HEK293 (cell line): ENCODE results near the gene SPRED3.

ENCODE experiments used
- CTCF ChIA-PET: fragments of 350-600 bp; formaldehyde crosslinking; extraction: SDS; loops from one replicate; lab custom pipeline; 2021; ENCODE audit warnings: antibody characterized with exemption; lab: Yijun Ruan, JAX
- POLR2A ChIA-PET: fragments of 300-600 bp; formaldehyde crosslinking; extraction: SDS; loops from one replicate; lab custom pipeline; 2020; ENCODE audit warnings: antibody characterized with exemption, inconsistent platforms; lab: Yijun Ruan, JAX
- H3K27ac ChIP-seq: fragments of 200-500 bp; sonication (Bioruptor generic); 2 replicates; pipeline ENCODE4 v1.5.1; 2014; ENCODE audit warnings: low read depth, low read length, control low read depth, inconsistent platforms; ENCODE audit errors: extremely low read depth
- H3K36me3 ChIP-seq, 2 experiments: fragments of 200-500 bp in 1 of 2; sonication (Bioruptor generic) in 1 of 2; 1 replicate in 1 of 2; 2 replicates in 1 of 2; pipeline ENCODE4 v1.5.1; 2014 to 2017; ENCODE audit warnings: inconsistent platforms in 2 of 2, low read length in 2 of 2; ENCODE audit not compliant: control insufficient read depth in 2 of 2, insufficient read depth in 1 of 2
- H3K4me1 ChIP-seq: fragments of 200-500 bp; sonication (Bioruptor generic); 2 replicates; pipeline ENCODE4 v1.5.1; 2014; ENCODE audit warnings: mild to moderate bottlenecking, low read length, inconsistent platforms; ENCODE audit not compliant: control insufficient read depth, insufficient read depth
- H3K4me3 ChIP-seq: 2 replicates; pipeline ENCODE4 v1.5.1; 2011; ENCODE audit warnings: low read depth, mild to moderate bottlenecking, control low read depth, low read length, moderate library complexity
- H3K9me3 ChIP-seq: fragments of 200-500 bp; sonication (Bioruptor generic); 2 replicates; pipeline ENCODE4 v1.5.1; 2014; ENCODE audit warnings: low read depth, low read length, inconsistent platforms; ENCODE audit not compliant: control insufficient read depth, insufficient read depth
- HOXA7 ChIP-seq: sonication (generic); formaldehyde crosslinking; IDR thresholded peaks from 2 replicates; pipeline ENCODE4 v1.8.1; 2022; ENCODE audit warnings: missing genetic modification reagents, borderline replicate concordance
- MZF1 ChIP-seq: fragments of 450-650 bp; formaldehyde crosslinking; IDR thresholded peaks from 2 replicates; pipeline ENCODE4 v1.5.1; 2017; ENCODE audit warnings: missing biosample characterization, missing genetic modification characterization, borderline replicate concordance
- SALL2 ChIP-seq: fragments of 450-650 bp; formaldehyde crosslinking; IDR thresholded peaks from 2 replicates; pipeline ENCODE4 v1.5.0; 2017; ENCODE audit warnings: missing biosample characterization, mild to moderate bottlenecking, missing genetic modification characterization, borderline replicate concordance
- TSHZ1 ChIP-seq: fragments of 450-650 bp; formaldehyde crosslinking; IDR thresholded peaks from 2 replicates; pipeline ENCODE4 v1.5.1; 2016; ENCODE audit warnings: missing biosample characterization, missing genetic modification characterization, borderline replicate concordance
- WT1 ChIP-seq: fragments of 450-650 bp; formaldehyde crosslinking; IDR thresholded peaks from 2 replicates; pipeline ENCODE4 v1.5.1; 2016; ENCODE audit warnings: missing biosample characterization, missing genetic modification characterization
- ZBTB17 ChIP-seq: fragments of 450-650 bp; formaldehyde crosslinking; IDR thresholded peaks from 2 replicates; pipeline ENCODE4 v1.5.1; 2016; ENCODE audit warnings: missing biosample characterization, missing genetic modification characterization
- ZBTB20 ChIP-seq: fragments of 450-650 bp; formaldehyde crosslinking; IDR thresholded peaks from 2 replicates; pipeline ENCODE4 v1.5.1; 2016; ENCODE audit warnings: missing biosample characterization, missing genetic modification characterization
- ZNF10 ChIP-seq: fragments of 450-650 bp; formaldehyde crosslinking; IDR thresholded peaks from 2 replicates; pipeline ENCODE4 v1.5.1; 2017; ENCODE audit warnings: missing biosample characterization, missing genetic modification characterization
- ZNF174 ChIP-seq: fragments of 450-650 bp; formaldehyde crosslinking; IDR thresholded peaks from 2 replicates; pipeline ENCODE4 v1.5.0; 2017; ENCODE audit warnings: missing biosample characterization, mild to moderate bottlenecking, missing genetic modification characterization
- ZNF26 ChIP-seq: fragments of 450-650 bp; formaldehyde crosslinking; IDR thresholded peaks from 2 replicates; pipeline ENCODE4 v1.5.1; 2016; ENCODE audit warnings: missing biosample characterization, missing genetic modification characterization
- ZNF266 ChIP-seq: fragments of 450-650 bp; formaldehyde crosslinking; IDR thresholded peaks from 2 replicates; pipeline ENCODE4 v1.5.1; 2016; ENCODE audit warnings: missing biosample characterization, missing genetic modification characterization, low read depth
- ZNF324 ChIP-seq: fragments of 450-650 bp; formaldehyde crosslinking; IDR thresholded peaks from 2 replicates; pipeline ENCODE4 v1.5.1; 2016; ENCODE audit warnings: missing biosample characterization, missing genetic modification characterization
- ZNF398 ChIP-seq: fragments of 450-650 bp; formaldehyde crosslinking; IDR thresholded peaks from 2 replicates; pipeline ENCODE4 v1.5.1; 2017; ENCODE audit warnings: missing biosample characterization, missing genetic modification characterization
- ZNF48 ChIP-seq: fragments of 450-650 bp; formaldehyde crosslinking; IDR thresholded peaks from 2 replicates; pipeline ENCODE4 v1.5.1; 2016; ENCODE audit warnings: missing biosample characterization, missing genetic modification characterization
- ZNF654 ChIP-seq: fragments of 450-650 bp; formaldehyde crosslinking; IDR thresholded peaks from 2 replicates; pipeline ENCODE4 v1.5.1; 2016; ENCODE audit warnings: low read depth, missing biosample characterization, missing genetic modification characterization
- ZNF658 ChIP-seq: fragments of 450-650 bp; formaldehyde crosslinking; IDR thresholded peaks from 2 replicates; pipeline ENCODE4; 2016; ENCODE audit warnings: missing biosample characterization, missing genetic modification characterization
- ZNF747 ChIP-seq: fragments of 450-650 bp; formaldehyde crosslinking; IDR thresholded peaks from 2 replicates; pipeline ENCODE4 v1.5.1; 2016; ENCODE audit warnings: missing biosample characterization, missing genetic modification characterization
- ZSCAN16 ChIP-seq: fragments of 450-650 bp; formaldehyde crosslinking; IDR thresholded peaks from 2 replicates; pipeline ENCODE4 v1.5.1; 2016; ENCODE audit warnings: missing biosample characterization, missing genetic modification characterization
- ZSCAN5A ChIP-seq: fragments of 450-650 bp; formaldehyde crosslinking; IDR thresholded peaks from 2 replicates; pipeline ENCODE4 v1.5.1; 2016; ENCODE audit warnings: missing biosample characterization, missing genetic modification characterization
- TF ChIP-seq, protein P1 (sequence below): fragments of 450-650 bp; formaldehyde crosslinking; IDR thresholded peaks from 2 replicates; pipeline ENCODE4 v1.5.1; 2017; ENCODE audit warnings: missing biosample characterization, mild to moderate bottlenecking, missing genetic modification characterization, moderate library complexity
- TF ChIP-seq, protein P2 (sequence below): fragments of 450-650 bp; formaldehyde crosslinking; IDR thresholded peaks from 2 replicates; pipeline ENCODE4 v1.5.1; 2016; ENCODE audit warnings: missing biosample characterization, missing genetic modification characterization

The SPRED3 gene

DNA sequence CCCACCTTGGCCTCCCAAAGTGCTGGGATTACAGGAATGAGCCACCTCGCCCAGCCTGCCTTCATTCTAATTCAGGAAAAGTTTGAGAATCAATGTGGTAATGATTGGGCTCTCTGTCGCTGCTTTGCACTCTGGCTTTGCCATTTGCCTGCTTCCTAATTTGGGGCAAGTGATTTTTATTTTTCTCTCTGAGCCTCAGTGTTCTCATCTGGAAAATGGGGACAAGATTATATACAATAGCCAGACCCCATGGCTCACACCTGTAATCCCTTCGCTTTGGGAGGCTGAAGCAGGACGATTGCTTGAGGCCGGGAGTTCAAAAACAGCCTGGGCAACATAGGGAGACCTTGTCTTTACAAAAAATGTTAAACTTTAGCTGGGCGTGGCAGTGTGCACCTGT is 48.8 kb downstream of the SPRED3 start:
- no peak overlapping the region for H3K27ac ChIP-seq
- no peaks in the 10 kb centered on the region; a peak in 1 of 3 replicates for H3K36me3 ChIP-seq
- no peak overlapping the region for H3K4me3 ChIP-seq
- no peaks in the 10 kb centered on the region for H3K9me3 ChIP-seq
- ChIA-PET POLR2A (interaction anchor here (0.6 kb wide), 1 partner anchor 210 kb away, joined by 3 read pairs; the partner anchor contains the start of gene ACTN4), CTCF (no interaction called here)
- no peak for TF ChIP-seq ZNF747 (tag by site-specific recombination)
- TF ChIP-seq ZNF174 (tag by site-specific recombination), result no peak
- peaks cover 12% of the 10 kb centered on the region for H3K4me1 ChIP-seq

DNA sequence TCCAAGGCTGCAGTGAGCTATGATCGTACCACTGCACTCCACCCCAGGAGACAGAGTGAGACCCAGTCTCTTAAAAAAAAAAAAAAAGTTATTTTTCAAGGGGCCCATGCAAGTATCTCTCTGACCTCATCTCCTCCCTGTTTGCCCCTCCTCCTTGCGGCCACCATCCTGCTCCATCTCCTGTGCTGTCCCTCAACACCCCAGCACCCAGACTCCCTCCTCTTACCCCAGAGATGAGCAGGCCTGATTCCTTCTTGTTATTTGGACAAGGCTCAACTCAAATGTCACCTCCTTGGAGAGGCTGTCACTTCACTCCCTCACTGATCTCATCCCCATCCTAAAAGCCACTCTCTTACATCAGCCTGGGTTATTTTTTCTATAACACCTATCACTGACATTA is 49.4 kb downstream of the SPRED3 start:
- ChIA-PET POLR2A (interaction anchor here (0.6 to 0.8 kb wide), 2 partner anchors 13 to 210 kb away, joined by 3 to 6 read pairs; partner anchors contain the start of gene ACTN4), CTCF (interaction anchor here (0.6 kb wide), 1 partner anchor 673 kb away, joined by 3 read pairs; no protein-coding TSS in a partner anchor)
- no peak for TF ChIP-seq ZNF654 (tag by site-specific recombination)
- no peak for TF ChIP-seq ZNF10 (tag by site-specific recombination)
- no peak for TF ChIP-seq TSHZ1 (tag by site-specific recombination)
- no peak for TF ChIP-seq ZNF658 (tag by site-specific recombination)
- peak; percentile 54; the same call in 1 of the 2 replicates for TF ChIP-seq ZNF398 (tag by site-specific recombination)
- TF ChIP-seq SALL2, result no peak
- TF ChIP-seq ZBTB17 (tag by site-specific recombination), result 0 out of 2 replicates have a peak, but pooled peaks have one; percentile 34
- TF ChIP-seq, protein P1, sequence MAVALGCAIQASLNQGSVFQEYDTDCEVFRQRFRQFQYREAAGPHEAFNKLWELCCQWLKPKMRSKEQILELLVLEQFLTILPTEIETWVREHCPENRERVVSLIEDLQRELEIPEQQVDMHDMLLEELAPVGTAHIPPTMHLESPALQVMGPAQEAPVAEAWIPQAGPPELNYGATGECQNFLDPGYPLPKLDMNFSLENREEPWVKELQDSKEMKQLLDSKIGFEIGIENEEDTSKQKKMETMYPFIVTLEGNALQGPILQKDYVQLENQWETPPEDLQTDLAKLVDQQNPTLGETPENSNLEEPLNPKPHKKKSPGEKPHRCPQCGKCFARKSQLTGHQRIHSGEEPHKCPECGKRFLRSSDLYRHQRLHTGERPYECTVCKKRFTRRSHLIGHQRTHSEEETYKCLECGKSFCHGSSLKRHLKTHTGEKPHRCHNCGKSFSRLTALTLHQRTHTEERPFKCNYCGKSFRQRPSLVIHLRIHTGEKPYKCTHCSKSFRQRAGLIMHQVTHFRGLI (tag by site-specific recombination), result no peak
- TF ChIP-seq ZNF266 (tag by site-specific recombination), result no peak
- 0 out of 2 replicates have a peak, but pooled peaks have one; percentile 17 for TF ChIP-seq ZNF324
- no peak for TF ChIP-seq ZSCAN5A (tag by site-specific recombination)
- no peak for TF ChIP-seq ZNF48
- no peak for TF ChIP-seq HOXA7 (CRISPR knock-in tag)
- no peak for TF ChIP-seq ZSCAN16 (tag by site-specific recombination)
- TF ChIP-seq ZBTB20 (tag by site-specific recombination), result no peak
- no peak for TF ChIP-seq MZF1 (tag by site-specific recombination)
- no peak for TF ChIP-seq ZNF26 (tag by site-specific recombination)
- TF ChIP-seq WT1 (tag by site-specific recombination), result peak; percentile 20; the same call in 1 of the 2 replicates
- TF ChIP-seq, protein P2, sequence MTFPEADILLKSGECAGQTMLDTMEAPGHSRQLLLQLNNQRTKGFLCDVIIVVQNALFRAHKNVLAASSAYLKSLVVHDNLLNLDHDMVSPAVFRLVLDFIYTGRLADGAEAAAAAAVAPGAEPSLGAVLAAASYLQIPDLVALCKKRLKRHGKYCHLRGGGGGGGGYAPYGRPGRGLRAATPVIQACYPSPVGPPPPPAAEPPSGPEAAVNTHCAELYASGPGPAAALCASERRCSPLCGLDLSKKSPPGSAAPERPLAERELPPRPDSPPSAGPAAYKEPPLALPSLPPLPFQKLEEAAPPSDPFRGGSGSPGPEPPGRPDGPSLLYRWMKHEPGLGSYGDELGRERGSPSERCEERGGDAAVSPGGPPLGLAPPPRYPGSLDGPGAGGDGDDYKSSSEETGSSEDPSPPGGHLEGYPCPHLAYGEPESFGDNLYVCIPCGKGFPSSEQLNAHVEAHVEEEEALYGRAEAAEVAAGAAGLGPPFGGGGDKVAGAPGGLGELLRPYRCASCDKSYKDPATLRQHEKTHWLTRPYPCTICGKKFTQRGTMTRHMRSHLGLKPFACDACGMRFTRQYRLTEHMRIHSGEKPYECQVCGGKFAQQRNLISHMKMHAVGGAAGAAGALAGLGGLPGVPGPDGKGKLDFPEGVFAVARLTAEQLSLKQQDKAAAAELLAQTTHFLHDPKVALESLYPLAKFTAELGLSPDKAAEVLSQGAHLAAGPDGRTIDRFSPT (tag by site-specific recombination), result no peak

More for the DNA sequence above, 49.4 kb downstream of the SPRED3 start:
- H3K4me3 ChIP-seq, result no peak overlapping the region
- no peaks in the 10 kb centered on the region; a peak in 1 of 3 replicates for H3K36me3 ChIP-seq
- H3K4me1 ChIP-seq, result peaks cover 12% of the 10 kb centered on the region
- no peak overlapping the region for H3K27ac ChIP-seq
- H3K9me3 ChIP-seq, result no peaks in the 10 kb centered on the region
